GM12801 (cell line): ENCODE data around the gene ASCL5.

Source experiments
- TF ChIP-seq, protein P1 (sequence below): IDR thresholded peaks from one replicate; pipeline ENCODE4 v1.5.1; 2011; ENCODE audit warnings: control low read depth; ENCODE audit not compliant: insufficient read length; ENCODE audit errors: extremely low read depth

Gene ASCL5

DNA sequence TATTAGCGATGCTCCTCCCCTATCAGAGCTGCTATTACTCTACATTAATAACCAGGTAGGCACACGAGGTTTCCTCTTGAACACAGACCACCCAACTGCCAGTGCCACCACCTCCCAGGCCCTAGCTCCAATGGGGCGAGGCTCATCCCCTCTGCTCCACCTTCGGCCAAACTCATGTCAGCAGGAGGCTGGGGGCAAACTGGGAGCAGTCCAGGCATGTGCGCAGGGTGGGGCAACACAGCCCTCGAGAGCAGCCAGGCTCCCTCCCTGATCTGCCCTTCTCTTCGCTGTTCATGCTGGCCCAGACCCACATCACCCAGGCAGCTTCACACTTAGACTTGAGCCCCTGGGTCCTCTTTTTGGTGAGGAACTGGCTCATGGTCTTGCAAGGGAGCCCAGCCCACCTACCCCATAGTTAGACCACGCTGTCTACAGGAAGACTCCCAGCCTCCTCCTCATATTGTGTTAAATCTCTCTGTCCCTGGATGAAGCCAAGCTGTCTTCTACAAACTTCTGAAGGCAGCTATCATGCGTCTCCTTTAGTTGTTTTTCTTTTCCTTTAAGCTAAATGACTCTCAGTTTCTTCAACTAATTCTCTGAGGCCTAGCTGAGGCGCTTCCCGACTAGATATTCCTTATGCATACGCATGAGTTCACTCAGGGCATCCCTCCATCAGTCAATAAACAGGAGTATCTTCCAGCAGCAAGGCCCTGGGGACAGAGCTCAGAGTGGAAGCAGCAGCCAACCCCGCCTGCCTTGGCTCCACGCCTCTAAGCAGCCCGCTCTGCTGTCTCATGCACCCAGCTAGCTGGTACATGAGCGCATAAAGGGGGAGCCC lies 15.2 kb upstream of the ASCL5 start:
- TF ChIP-seq, protein P1, sequence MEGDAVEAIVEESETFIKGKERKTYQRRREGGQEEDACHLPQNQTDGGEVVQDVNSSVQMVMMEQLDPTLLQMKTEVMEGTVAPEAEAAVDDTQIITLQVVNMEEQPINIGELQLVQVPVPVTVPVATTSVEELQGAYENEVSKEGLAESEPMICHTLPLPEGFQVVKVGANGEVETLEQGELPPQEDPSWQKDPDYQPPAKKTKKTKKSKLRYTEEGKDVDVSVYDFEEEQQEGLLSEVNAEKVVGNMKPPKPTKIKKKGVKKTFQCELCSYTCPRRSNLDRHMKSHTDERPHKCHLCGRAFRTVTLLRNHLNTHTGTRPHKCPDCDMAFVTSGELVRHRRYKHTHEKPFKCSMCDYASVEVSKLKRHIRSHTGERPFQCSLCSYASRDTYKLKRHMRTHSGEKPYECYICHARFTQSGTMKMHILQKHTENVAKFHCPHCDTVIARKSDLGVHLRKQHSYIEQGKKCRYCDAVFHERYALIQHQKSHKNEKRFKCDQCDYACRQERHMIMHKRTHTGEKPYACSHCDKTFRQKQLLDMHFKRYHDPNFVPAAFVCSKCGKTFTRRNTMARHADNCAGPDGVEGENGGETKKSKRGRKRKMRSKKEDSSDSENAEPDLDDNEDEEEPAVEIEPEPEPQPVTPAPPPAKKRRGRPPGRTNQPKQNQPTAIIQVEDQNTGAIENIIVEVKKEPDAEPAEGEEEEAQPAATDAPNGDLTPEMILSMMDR: no peak

DNA sequence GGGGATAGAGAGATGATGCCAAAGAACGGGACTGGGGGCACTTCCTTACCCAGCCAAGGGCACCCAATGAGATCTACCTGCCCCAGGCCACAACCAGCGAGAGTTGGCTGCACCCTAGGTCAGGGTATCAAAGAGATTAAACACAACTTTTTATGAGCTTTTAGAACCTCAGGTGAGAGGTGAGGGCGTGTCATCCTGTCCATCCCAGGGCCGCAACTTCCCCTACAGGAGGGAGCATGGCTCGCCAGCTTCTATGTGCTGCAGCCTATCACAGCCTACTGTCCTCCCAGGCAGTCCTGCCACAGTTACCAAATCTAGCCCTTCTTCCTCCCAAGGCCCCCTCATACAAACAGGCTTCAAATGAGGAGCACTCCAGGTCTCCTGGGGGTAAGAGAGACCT lies 14.4 kb upstream of the ASCL5 start:
- TF ChIP-seq, protein P1: no peak

DNA sequence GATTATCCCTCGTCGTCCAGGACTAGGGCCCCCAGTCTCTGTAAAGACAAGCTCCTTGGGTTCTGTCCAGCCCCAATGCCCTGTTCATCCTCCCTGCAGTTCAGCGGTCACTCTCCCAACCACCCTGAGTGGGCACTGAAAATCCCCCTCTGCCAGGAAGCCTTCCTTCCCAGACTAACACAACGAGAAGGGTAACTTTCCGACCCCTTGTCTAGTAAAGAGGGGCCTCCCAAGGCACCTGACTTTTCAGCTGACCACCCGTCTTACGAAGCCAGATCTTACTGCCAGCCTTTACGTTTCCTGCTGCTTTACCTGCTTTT lies 13.9 kb upstream of the ASCL5 start:
- TF ChIP-seq, protein P1: no peak

DNA sequence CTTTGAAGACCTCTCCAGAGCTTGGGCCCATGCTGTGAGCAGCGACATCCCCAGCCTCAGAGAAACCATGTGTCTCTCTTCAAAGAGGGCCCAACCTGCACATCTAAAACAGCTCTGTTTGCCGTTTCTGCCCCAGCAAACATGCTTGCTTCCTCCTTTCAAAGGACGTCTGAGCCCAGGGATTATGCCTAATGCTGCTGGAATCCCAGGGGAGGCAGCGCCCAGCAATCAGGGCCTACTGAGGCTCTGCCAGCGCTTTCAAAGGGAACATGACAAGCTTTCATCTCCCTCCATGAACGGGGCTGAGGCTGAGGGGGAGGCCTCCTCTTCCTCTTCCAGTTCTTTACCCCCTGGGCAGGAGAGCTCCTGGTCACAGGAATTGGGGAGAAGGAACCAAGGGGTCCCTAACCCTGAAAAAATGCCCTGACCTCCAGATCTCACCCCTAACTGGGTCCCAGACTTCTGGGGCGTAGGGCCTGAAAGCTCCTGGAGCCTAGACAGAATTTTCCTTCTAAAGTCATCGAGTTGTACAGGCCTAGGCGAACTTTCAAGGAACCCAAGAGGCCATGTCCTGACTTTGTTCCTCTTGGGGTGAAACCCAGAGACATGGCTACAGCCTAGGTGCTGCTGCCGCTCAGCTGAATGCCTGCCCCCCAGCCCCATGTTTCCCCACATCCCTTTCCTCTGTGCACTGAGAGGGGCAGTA lies 13.4 kb upstream of the ASCL5 start:
- TF ChIP-seq, protein P1: no peak

DNA sequence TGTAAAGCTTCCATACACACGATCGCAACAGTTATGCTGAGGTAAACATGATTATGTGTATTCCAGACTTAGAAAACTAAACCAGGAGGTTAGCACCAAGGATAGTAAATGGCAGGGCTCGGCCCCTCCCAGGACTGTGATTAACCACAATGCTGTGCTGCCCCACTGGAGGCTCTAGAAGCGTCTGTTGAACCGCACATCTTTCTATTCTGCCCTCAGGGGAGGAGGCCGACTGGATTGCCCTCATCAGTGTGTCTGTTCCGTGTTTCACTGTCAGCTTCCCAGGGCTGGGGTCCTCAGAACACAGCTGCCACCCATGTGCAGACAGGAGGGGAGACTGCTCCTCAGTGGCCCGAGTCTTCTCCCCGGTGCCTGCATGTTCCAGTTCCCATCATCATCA lies 12.8 kb upstream of the ASCL5 start:
- TF ChIP-seq, protein P1: no peak

DNA sequence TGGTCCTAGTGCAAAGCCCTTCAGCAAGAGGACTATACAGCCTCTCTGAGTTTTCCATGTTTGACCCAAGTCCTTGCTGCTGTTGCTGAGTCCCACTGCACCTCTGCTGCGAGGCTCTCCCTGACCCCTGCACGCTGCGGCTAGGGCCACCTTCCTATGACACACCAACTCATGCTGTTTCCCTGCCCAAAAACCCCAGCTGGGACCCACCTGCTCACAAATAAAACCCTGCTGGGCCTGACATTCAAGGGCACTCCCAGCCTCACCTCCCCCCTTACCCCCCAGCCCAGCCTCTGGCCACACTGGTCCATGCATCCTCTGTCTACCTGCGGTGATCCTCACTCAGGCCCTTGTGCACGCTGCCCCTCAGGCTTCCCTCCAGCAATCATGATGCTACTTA lies 12.3 kb upstream of the ASCL5 start:
- TF ChIP-seq, protein P1: no peak

DNA sequence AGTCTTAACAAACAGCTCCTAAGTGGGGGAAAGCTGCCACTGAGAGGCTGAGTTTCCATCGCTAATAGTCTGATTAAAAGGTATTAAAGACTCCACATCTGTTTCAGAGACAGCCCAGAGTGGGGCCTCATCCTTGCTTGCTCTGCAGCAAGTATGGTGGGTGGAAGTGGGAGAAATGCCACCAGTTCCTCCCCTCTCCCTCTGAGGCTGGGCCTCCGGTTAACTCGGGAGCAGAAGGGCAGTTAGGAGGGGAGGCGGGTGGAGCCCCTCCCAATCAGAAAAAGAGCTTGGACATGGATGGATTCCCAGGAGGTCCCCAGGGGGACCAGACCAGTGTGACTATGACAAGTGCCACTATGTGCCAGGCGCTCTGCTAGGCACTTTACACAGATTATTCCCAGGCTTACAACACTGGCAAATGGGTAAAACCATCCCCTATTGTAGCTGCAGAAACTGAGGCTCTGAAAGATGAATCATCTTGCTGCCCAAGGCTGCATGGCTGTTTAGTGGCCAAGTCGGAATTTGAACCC lies 11.4 kb upstream of the ASCL5 start:
- TF ChIP-seq, protein P1: no peak
